T-helper 1 cell treated with Interleukin-12 subunit alpha and Interleukin-12 subunit beta and Interleukin-4 antibody, amounts not matched to agents 30 μg/mL and 1 μg/mL, for 36 hours (primary cell): Measurements from ENCODE around the gene CCDC70.
A peak's percentile ranks its signal among the peaks of the same experiment; 100 is the strongest.
"Not testable (repeated sequence)": the region's sequence is repeated elsewhere in the genome, so short reads cannot be mapped to it uniquely, and the experiment has no call there.

ENCODE experiments used
- H3K27ac Mint-ChIP-seq: one replicate; pipeline ENCODE4 v1.8.0; 2021; ENCODE audit warnings: mild to moderate bottlenecking, mixed read lengths
- H3K27me3 Mint-ChIP-seq: one replicate; pipeline ENCODE4 v1.8.0; 2021; ENCODE audit warnings: low read depth, mixed read lengths
- H3K36me3 Mint-ChIP-seq: one replicate; pipeline ENCODE4 v1.8.0; 2021; ENCODE audit warnings: low read depth, mixed read lengths
- H3K4me1 Mint-ChIP-seq: one replicate; pipeline ENCODE4 v1.8.0; 2021; ENCODE audit warnings: low read depth, mixed read lengths
- H3K4me3 Mint-ChIP-seq: one replicate; pipeline ENCODE4 v1.8.0; 2021; ENCODE audit warnings: mild to moderate bottlenecking, moderate library complexity, mixed read lengths
- H3K9me3 Mint-ChIP-seq: one replicate; pipeline ENCODE4 v1.8.0; 2021; ENCODE audit warnings: mixed read lengths

Gene CCDC70

DNA sequence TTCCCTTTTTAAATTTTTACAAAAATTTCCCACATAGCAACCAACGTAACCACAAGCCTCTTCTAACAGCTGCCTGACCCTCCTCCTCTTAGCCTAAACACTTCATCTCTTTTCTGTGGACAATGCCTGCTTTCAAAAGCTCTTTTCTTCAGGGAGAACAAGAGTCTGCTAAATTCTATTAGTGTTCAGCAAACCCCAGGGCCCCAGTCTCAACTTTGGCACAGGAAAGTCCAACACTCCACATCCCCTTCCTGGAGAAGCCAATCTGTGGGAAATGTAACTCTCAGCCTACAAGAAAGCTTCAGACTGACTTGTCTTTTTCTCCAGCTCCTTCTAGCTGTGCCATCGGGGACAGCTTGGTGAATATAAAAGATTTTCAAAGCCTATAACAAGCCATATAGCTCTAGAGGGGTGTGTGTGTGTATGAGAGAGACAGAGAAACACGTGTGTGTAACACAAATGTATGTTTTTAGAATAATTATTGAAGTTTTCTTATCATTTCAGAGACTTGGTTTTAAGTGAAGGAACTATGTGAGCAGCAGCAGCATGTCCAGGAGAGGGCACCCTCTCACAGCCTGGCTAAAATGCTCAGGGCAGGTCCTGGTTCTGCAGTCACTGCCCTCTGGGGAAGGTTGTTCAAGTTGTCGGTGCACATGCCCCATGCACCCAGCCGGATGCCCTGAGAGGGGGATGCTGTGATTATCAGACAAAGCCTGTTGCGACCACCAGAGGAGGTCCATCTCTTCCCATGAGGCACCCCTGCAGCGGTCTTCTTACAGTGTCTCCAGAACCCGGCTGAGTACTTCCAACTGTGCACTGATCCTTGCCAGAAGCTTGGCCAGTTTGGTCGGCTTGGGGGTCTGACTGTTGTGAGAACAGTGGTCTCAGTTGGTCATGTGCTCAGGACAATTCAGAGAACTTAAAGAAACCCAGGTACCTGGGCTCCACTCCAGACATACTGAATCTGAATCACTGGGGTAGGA lies 34.4 kb downstream of the CCDC70 start:
- Mint-ChIP-seq H3K9me3 (no peaks in the 10 kb centered on the region), H3K36me3 (no peaks in the 10 kb centered on the region), H3K27ac (no peak overlapping the region), H3K27me3 (peaks cover 25% of the 10 kb centered on the region), H3K4me1 (peaks cover 2% of the 10 kb centered on the region), H3K4me3 (no peak overlapping the region)

- Mint-ChIP-seq H3K27ac (no peak overlapping the region), H3K36me3 (no peaks in the 10 kb centered on the region), H3K9me3 (no peaks in the 10 kb centered on the region), H3K4me3 (no peak overlapping the region), H3K4me1 (peaks cover 2% of the 10 kb centered on the region), H3K27me3 (peaks cover 20% of the 10 kb centered on the region)
Measured at GRCh38 chr13:51900471-51900870, 38.7 kb downstream of the CCDC70 start.

DNA sequence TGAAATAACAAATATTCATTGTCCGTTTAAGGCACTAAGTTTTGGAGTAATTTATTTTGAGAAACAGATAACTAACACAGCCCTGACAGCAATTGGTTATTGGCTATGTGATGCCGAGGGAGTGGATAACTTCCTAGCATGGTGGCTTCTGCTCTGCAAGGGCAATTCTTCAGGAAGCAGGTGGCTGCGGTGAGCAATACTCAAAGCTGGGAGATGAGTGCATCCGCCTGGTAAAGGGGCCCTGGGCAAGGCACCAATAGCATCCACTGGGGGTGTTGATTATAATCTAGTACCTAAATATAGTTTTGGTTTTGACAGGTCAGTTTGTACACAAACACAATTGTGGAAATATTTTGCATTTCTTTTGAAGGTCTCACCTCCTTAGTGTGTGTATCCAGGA lies 41.0 kb downstream of the CCDC70 start:
- Mint-ChIP-seq H3K36me3 (no peaks in the 10 kb centered on the region), H3K27me3 (peaks cover 17% of the 10 kb centered on the region), H3K4me3 (no peak overlapping the region), H3K4me1 (peaks cover 7% of the 10 kb centered on the region), H3K27ac (no peak overlapping the region), H3K9me3 (no peaks in the 10 kb centered on the region)

GRCh38 chr13:51905787-51906186 lies 44.0 kb downstream of the CCDC70 start:
- H3K4me1 Mint-ChIP-seq: peaks cover 19% of the 10 kb centered on the region
- H3K9me3 Mint-ChIP-seq: no peaks in the 10 kb centered on the region
- H3K36me3 Mint-ChIP-seq: no peaks in the 10 kb centered on the region
- H3K27me3 Mint-ChIP-seq: peaks cover 2% of the 10 kb centered on the region
- no peak overlapping the region for H3K27ac Mint-ChIP-seq
- H3K4me3 Mint-ChIP-seq: no peak overlapping the region

DNA sequence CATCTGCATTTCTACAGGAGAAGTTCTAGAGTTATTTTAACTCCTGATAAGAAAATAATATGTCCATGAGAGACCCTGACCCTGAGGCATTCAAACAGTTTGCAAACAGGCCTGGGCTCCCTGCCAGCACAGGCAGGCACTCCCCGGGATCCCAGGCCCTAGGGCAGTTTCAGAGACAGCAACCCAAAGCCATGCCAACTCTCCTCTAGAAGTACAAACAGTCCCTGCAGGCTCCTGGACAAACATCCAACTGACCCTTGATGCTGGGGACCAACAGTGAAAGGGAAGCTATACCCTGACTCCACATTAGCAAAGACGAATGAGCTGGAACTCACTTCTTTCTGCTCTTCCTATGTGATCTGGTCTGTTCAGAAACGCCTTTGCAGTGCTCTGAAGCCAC lies 44.8 kb downstream of the CCDC70 start:
- Mint-ChIP-seq H3K27me3 (no peaks in the 10 kb centered on the region), H3K4me1 (peaks cover 19% of the 10 kb centered on the region), H3K36me3 (no peaks in the 10 kb centered on the region), H3K27ac (no peak overlapping the region), H3K9me3 (no peaks in the 10 kb centered on the region), H3K4me3 (no peak overlapping the region)

GRCh38 chr13:51907040-51907732 lies 45.4 kb downstream of the CCDC70 start:
- H3K36me3 Mint-ChIP-seq: no peaks in the 10 kb centered on the region
- no peak overlapping the region for H3K27ac Mint-ChIP-seq
- peaks cover 24% of the 10 kb centered on the region for H3K4me1 Mint-ChIP-seq
- H3K27me3 Mint-ChIP-seq: peaks cover 4% of the 10 kb centered on the region
- H3K9me3 Mint-ChIP-seq: no peaks in the 10 kb centered on the region
- H3K4me3 Mint-ChIP-seq: no peak overlapping the region

DNA sequence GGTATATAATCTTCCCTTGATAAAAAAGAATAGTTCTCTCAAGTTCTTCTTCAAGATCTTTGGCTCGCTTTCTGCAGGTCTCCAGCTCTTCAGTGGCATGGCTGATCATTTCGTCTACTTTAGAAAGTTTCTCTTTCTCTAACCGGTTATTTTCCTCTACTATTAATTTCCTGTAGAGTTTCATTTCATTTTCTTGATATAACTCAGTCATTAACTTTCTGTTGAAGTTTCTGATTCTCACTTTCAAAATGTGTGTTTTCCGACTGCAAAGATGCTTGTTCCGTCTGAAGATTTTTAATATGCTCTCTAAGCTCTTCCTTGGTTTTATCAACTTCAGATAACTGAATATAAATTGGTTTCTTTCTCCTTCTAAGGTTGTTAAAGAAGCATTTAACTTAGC lies 47.5 kb downstream of the CCDC70 start:
- Mint-ChIP-seq H3K27ac (peak overlapping the region; percentile 3), H3K4me3 (peak overlapping the region; percentile 5), H3K4me1 (peaks cover 27% of the 10 kb centered on the region)
- H3K27me3 Mint-ChIP-seq, H3K36me3 Mint-ChIP-seq, H3K9me3 Mint-ChIP-seq: not testable (repeated sequence)

- no peak overlapping the region for H3K4me3 Mint-ChIP-seq
- peaks cover 27% of the 10 kb centered on the region for H3K4me1 Mint-ChIP-seq
- no peak overlapping the region for H3K27ac Mint-ChIP-seq
- H3K36me3 Mint-ChIP-seq: no peaks in the 10 kb centered on the region
- H3K27me3 Mint-ChIP-seq: peaks cover 4% of the 10 kb centered on the region
- no peaks in the 10 kb centered on the region for H3K9me3 Mint-ChIP-seq
Measured at GRCh38 chr13:51910508-51910907, 48.7 kb downstream of the CCDC70 start.

DNA sequence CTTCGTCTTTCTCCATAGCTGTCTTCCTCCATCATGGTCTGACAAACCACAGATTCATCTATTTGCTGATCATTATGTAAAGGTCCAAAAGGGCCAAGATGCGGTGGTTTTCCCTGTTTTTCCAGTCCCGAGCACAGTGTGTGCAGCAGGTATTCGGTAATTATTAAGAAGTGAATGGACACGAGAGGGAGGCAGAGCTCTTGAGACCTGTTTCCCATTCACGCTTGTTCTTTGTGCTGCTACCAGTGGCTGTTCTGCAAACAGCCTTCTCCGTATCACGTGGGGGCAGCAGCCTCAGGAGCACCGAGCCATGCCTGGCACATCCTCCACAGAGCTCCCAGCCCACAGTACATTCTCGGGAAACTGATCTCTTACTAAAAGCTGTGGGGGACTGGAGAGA lies 50.3 kb downstream of the CCDC70 start:
- Mint-ChIP-seq H3K27me3 (peaks cover 11% of the 10 kb centered on the region), H3K4me1 (peaks cover 24% of the 10 kb centered on the region), H3K27ac (no peak overlapping the region), H3K36me3 (no peaks in the 10 kb centered on the region), H3K4me3 (no peak overlapping the region), H3K9me3 (no peaks in the 10 kb centered on the region)

- H3K4me1 Mint-ChIP-seq: peaks cover 20% of the 10 kb centered on the region
- no peaks in the 10 kb centered on the region for H3K36me3 Mint-ChIP-seq
- H3K9me3 Mint-ChIP-seq: no peaks in the 10 kb centered on the region
- H3K27me3 Mint-ChIP-seq: peaks cover 11% of the 10 kb centered on the region
- H3K4me3 Mint-ChIP-seq: no peak overlapping the region
- no peak overlapping the region for H3K27ac Mint-ChIP-seq
Measured at GRCh38 chr13:51912511-51913225, 50.9 kb downstream of the CCDC70 start.

- H3K27ac Mint-ChIP-seq: no peak overlapping the region
- no peak overlapping the region for H3K4me3 Mint-ChIP-seq
- peaks cover 11% of the 10 kb centered on the region for H3K27me3 Mint-ChIP-seq
- no peaks in the 10 kb centered on the region for H3K36me3 Mint-ChIP-seq
- H3K9me3 Mint-ChIP-seq: no peaks in the 10 kb centered on the region
- H3K4me1 Mint-ChIP-seq: peaks cover 20% of the 10 kb centered on the region
Measured at GRCh38 chr13:51913421-51914136, 51.8 kb downstream of the CCDC70 start.

- Mint-ChIP-seq H3K9me3 (no peaks in the 10 kb centered on the region), H3K4me3 (no peak overlapping the region), H3K36me3 (no peaks in the 10 kb centered on the region), H3K27ac (no peak overlapping the region), H3K27me3 (peaks cover 11% of the 10 kb centered on the region), H3K4me1 (peaks cover 18% of the 10 kb centered on the region)
Measured at GRCh38 chr13:51914137-51914493, 52.3 kb downstream of the CCDC70 start.
